Neural cell (in vitro differentiated cells): Measurements from ENCODE around the gene PTPRN2.

Source experiments
- EP300 ChIP-seq: fragments of 450-650 bp; conservative IDR thresholded peaks from 2 replicates; pipeline ENCODE4 v1.6.1; 2014; ENCODE audit warnings: antibody characterized with exemption, mild to moderate bottlenecking, moderate library complexity; ENCODE audit not compliant: poor library complexity, severe bottlenecking
- EZH2 ChIP-seq: fragments of 200-600, 300-800 bp; shearing (Covaris generic), sonication (generic); IDR thresholded peaks from 2 replicates; pipeline ENCODE4 v1.6.1; 2014; ENCODE audit warnings: antibody characterized with exemption, low read length, borderline replicate concordance, mild to moderate bottlenecking; ENCODE audit not compliant: insufficient read depth, poor library complexity, severe bottlenecking
- POLR2AphosphoS5 ChIP-seq: IDR thresholded peaks from 2 replicates; pipeline ENCODE4 v1.6.1; 2012
- SMC3 ChIP-seq: fragments of 450-650 bp; conservative IDR thresholded peaks from 2 replicates; pipeline ENCODE4 v1.6.1; 2014; ENCODE audit warnings: antibody characterized with exemption, mild to moderate bottlenecking, moderate library complexity; ENCODE audit not compliant: poor library complexity
- TAF1 ChIP-seq: IDR thresholded peaks from 2 replicates; pipeline ENCODE4 v1.6.1; 2012; ENCODE audit warnings: low read depth
- TF ChIP-seq, protein P1 (sequence below): fragments of 450-650 bp; IDR thresholded peaks from 2 replicates; pipeline ENCODE4 v1.5.1; 2014; ENCODE audit warnings: antibody characterized with exemption, mild to moderate bottlenecking, moderate library complexity; ENCODE audit not compliant: poor library complexity, severe bottlenecking
- TF ChIP-seq, protein P2 (sequence below): IDR thresholded peaks from 2 replicates; pipeline ENCODE4 v1.6.1; 2012; ENCODE audit warnings: borderline replicate concordance

DNA sequence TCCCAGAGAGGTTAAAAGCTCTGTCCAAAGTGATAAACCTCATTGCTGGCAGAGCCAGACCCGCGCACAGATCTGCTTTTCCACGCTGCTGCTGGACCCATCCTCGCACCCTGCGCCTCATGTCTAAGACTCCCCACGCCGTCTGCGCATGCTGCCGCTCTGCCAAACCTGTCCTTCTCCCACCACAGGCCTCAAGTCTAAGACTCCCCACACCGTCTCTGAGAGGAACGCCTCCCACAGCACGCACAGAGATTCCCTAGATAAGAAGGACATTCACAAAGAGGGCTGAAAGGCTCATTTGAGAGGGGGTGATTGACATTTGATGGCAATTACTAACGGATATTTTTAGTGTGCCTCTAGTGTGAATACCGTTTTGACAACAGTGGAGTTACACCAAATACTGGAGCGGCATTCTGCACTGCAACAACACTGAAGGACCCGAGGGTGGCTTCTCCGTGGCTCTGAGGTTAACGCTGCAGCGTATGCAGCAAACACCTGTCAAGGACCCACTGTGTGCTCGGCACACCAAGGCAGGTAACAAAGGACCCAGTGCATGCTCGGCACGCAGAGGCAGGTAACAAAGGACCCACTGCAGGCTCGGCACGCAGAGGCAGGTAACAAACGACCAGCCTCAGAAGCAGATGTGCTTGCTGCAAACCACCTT, 1019.4 kb downstream of the PTPRN2 start:
- TF ChIP-seq, protein P1, sequence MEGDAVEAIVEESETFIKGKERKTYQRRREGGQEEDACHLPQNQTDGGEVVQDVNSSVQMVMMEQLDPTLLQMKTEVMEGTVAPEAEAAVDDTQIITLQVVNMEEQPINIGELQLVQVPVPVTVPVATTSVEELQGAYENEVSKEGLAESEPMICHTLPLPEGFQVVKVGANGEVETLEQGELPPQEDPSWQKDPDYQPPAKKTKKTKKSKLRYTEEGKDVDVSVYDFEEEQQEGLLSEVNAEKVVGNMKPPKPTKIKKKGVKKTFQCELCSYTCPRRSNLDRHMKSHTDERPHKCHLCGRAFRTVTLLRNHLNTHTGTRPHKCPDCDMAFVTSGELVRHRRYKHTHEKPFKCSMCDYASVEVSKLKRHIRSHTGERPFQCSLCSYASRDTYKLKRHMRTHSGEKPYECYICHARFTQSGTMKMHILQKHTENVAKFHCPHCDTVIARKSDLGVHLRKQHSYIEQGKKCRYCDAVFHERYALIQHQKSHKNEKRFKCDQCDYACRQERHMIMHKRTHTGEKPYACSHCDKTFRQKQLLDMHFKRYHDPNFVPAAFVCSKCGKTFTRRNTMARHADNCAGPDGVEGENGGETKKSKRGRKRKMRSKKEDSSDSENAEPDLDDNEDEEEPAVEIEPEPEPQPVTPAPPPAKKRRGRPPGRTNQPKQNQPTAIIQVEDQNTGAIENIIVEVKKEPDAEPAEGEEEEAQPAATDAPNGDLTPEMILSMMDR = no peak
- TF ChIP-seq POLR2AphosphoS5 (no peak), EZH2 (no peak), EP300 (no peak), TAF1 (no peak), SMC3 (no peak)
- TF ChIP-seq, protein P2, sequence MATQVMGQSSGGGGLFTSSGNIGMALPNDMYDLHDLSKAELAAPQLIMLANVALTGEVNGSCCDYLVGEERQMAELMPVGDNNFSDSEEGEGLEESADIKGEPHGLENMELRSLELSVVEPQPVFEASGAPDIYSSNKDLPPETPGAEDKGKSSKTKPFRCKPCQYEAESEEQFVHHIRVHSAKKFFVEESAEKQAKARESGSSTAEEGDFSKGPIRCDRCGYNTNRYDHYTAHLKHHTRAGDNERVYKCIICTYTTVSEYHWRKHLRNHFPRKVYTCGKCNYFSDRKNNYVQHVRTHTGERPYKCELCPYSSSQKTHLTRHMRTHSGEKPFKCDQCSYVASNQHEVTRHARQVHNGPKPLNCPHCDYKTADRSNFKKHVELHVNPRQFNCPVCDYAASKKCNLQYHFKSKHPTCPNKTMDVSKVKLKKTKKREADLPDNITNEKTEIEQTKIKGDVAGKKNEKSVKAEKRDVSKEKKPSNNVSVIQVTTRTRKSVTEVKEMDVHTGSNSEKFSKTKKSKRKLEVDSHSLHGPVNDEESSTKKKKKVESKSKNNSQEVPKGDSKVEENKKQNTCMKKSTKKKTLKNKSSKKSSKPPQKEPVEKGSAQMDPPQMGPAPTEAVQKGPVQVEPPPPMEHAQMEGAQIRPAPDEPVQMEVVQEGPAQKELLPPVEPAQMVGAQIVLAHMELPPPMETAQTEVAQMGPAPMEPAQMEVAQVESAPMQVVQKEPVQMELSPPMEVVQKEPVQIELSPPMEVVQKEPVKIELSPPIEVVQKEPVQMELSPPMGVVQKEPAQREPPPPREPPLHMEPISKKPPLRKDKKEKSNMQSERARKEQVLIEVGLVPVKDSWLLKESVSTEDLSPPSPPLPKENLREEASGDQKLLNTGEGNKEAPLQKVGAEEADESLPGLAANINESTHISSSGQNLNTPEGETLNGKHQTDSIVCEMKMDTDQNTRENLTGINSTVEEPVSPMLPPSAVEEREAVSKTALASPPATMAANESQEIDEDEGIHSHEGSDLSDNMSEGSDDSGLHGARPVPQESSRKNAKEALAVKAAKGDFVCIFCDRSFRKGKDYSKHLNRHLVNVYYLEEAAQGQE = no peak
